Neural cell (in vitro differentiated cells): ENCODE measurements around the gene GNA12. TPM values are rescaled to one million over a fixed set of nuclear protein-coding genes. Genes with fewer than 3 reads are reported as not detected.

ENCODE experiments used
- H2AFZ ChIP-seq: fragments of 200-600, 300-800 bp; sonication (generic), shearing (Covaris generic); 2 replicates; pipeline ENCODE4 v1.6.0; 2014; ENCODE audit warnings: low read depth, mild to moderate bottlenecking, antibody characterized with exemption, low read length, moderate library complexity
- H3F3A ChIP-seq: fragments of 200-600 bp; shearing (Covaris generic); 2 replicates; pipeline ENCODE4 v1.6.1; 2016; ENCODE audit warnings: mild to moderate bottlenecking, moderate library complexity, mixed read lengths, antibody characterized with exemption, low read length; ENCODE audit not compliant: insufficient read depth, poor library complexity, severe bottlenecking
- H3K27ac ChIP-seq: fragments of 200-600, 300-800 bp; sonication (generic), shearing (Covaris generic); 2 replicates; pipeline ENCODE4 v1.5.1; 2014; ENCODE audit warnings: mild to moderate bottlenecking, low read length, moderate library complexity
- H3K27me3 ChIP-seq: fragments of 300-800, 200-600 bp; sonication (generic), shearing (Covaris generic); 2 replicates; pipeline ENCODE4 v1.6.0; 2014; ENCODE audit warnings: mild to moderate bottlenecking, low read depth, low read length, moderate library complexity; ENCODE audit not compliant: insufficient read depth
- H3K36me3 ChIP-seq: fragments of 300-800, 200-600 bp; sonication (generic), shearing (Covaris generic); 2 replicates; pipeline ENCODE4 v1.5.1; 2014; ENCODE audit warnings: mild to moderate bottlenecking, antibody characterized with exemption, low read length, moderate library complexity; ENCODE audit not compliant: insufficient read depth
- H3K4me2 ChIP-seq: fragments of 300-800, 200-600 bp; sonication (generic), shearing (Covaris generic); 2 replicates; pipeline ENCODE4 v1.6.0; 2014; ENCODE audit warnings: mild to moderate bottlenecking, low read length
- H3K4me3 ChIP-seq: fragments of 300-800, 200-600 bp; sonication (generic), shearing (Covaris generic); 2 replicates; pipeline ENCODE4 v1.5.1; 2014; ENCODE audit warnings: mild to moderate bottlenecking, low read length, moderate library complexity
- H3K79me2 ChIP-seq: fragments of 200-600 bp; shearing (Covaris generic); replicated peaks from 2 replicates; pipeline ENCODE4 v1.6.0; 2014; ENCODE audit warnings: mild to moderate bottlenecking, low read length, moderate library complexity; ENCODE audit not compliant: insufficient read depth
- H3K9ac ChIP-seq: fragments of 300-800, 200-600 bp; sonication (generic), shearing (Covaris generic); 2 replicates; pipeline ENCODE4 v1.6.1; 2016; ENCODE audit warnings: mild to moderate bottlenecking, low read length, mixed read lengths
- H3K9me2 ChIP-seq: fragments of 200-600 bp; shearing (Covaris generic); 2 replicates; pipeline ENCODE4 v1.6.1; 2016; ENCODE audit warnings: mild to moderate bottlenecking, low read length, mixed read lengths; ENCODE audit not compliant: insufficient read depth
- H3K9me3 ChIP-seq: fragments of 200-600, 300-800 bp; sonication (generic), shearing (Covaris generic); 2 replicates; pipeline ENCODE4 v1.6.1; 2016; ENCODE audit warnings: mild to moderate bottlenecking, mixed run types, low read length, moderate library complexity, mixed read lengths
- H4K20me1 ChIP-seq: fragments of 200-600 bp; shearing (Covaris generic); 2 replicates; pipeline ENCODE4 v1.6.1; 2016; ENCODE audit warnings: mild to moderate bottlenecking, mixed run types; ENCODE audit not compliant: insufficient read depth
- CTCF ChIP-seq: fragments of 450-650 bp; IDR thresholded peaks from 2 replicates; pipeline ENCODE4 v1.5.1; 2014; ENCODE audit warnings: antibody characterized with exemption, mild to moderate bottlenecking, moderate library complexity; ENCODE audit not compliant: poor library complexity, severe bottlenecking
- EP300 ChIP-seq: fragments of 450-650 bp; conservative IDR thresholded peaks from 2 replicates; pipeline ENCODE4 v1.6.1; 2014; ENCODE audit warnings: antibody characterized with exemption, mild to moderate bottlenecking, moderate library complexity; ENCODE audit not compliant: poor library complexity, severe bottlenecking
- EZH2 ChIP-seq: fragments of 200-600, 300-800 bp; shearing (Covaris generic), sonication (generic); IDR thresholded peaks from 2 replicates; pipeline ENCODE4 v1.6.1; 2014; ENCODE audit warnings: antibody characterized with exemption, low read length, borderline replicate concordance, mild to moderate bottlenecking; ENCODE audit not compliant: insufficient read depth, poor library complexity, severe bottlenecking
- MXI1 ChIP-seq: fragments of 450-650 bp; conservative IDR thresholded peaks from 2 replicates; pipeline ENCODE4 v1.6.1; 2014; ENCODE audit warnings: antibody characterized with exemption, mild to moderate bottlenecking; ENCODE audit not compliant: poor library complexity, severe bottlenecking
- POLR2AphosphoS5 ChIP-seq: IDR thresholded peaks from 2 replicates; pipeline ENCODE4 v1.6.1; 2012
- RAD21 ChIP-seq: fragments of 450-650 bp; conservative IDR thresholded peaks from 2 replicates; pipeline ENCODE4 v1.6.1; 2014; ENCODE audit warnings: antibody characterized with exemption, mild to moderate bottlenecking, moderate library complexity
- SMC3 ChIP-seq: fragments of 450-650 bp; conservative IDR thresholded peaks from 2 replicates; pipeline ENCODE4 v1.6.1; 2014; ENCODE audit warnings: antibody characterized with exemption, mild to moderate bottlenecking, moderate library complexity; ENCODE audit not compliant: poor library complexity
- TAF1 ChIP-seq: IDR thresholded peaks from 2 replicates; pipeline ENCODE4 v1.6.1; 2012; ENCODE audit warnings: low read depth
- polyA plus RNA-seq: library from polyadenylated mRNA; depleted of rRNA; stranded (reverse); fragments of >200 nt; gene quantifications from 2 replicates; pipeline ENCODE4 v1.2.3, GENCODE V29; 2014
- TF ChIP-seq, protein P1 (sequence below): IDR thresholded peaks from 2 replicates; pipeline ENCODE4 v1.6.1; 2012; ENCODE audit warnings: borderline replicate concordance

Gene GNA12
- polyA plus RNA-seq, 1 donor from 2014 or later, result 15.5 TPM

GRCh38 chr7:2880874-2881533, 36.9 kb upstream of the GNA12 start:
- no peaks in the 10 kb centered on the region for H3F3A ChIP-seq
- H2AFZ ChIP-seq, result no peak overlapping the region
- no peaks in the 10 kb centered on the region for H3K79me2 ChIP-seq
- no peaks in the 10 kb centered on the region for H3K27me3 ChIP-seq
- H3K9me3 ChIP-seq, result no peaks in the 10 kb centered on the region
- no peak overlapping the region for H3K4me3 ChIP-seq
- no peaks in the 10 kb centered on the region for H4K20me1 ChIP-seq
- H3K4me2 ChIP-seq, result no peak overlapping the region
- no peak overlapping the region for H3K27ac ChIP-seq
- no peak for TF ChIP-seq EP300
- TF ChIP-seq TAF1, result no peak
- no peak for TF ChIP-seq SMC3
- TF ChIP-seq RAD21, result no peak
- no peak for TF ChIP-seq MXI1
- no peak for TF ChIP-seq EZH2
- TF ChIP-seq, protein P1, sequence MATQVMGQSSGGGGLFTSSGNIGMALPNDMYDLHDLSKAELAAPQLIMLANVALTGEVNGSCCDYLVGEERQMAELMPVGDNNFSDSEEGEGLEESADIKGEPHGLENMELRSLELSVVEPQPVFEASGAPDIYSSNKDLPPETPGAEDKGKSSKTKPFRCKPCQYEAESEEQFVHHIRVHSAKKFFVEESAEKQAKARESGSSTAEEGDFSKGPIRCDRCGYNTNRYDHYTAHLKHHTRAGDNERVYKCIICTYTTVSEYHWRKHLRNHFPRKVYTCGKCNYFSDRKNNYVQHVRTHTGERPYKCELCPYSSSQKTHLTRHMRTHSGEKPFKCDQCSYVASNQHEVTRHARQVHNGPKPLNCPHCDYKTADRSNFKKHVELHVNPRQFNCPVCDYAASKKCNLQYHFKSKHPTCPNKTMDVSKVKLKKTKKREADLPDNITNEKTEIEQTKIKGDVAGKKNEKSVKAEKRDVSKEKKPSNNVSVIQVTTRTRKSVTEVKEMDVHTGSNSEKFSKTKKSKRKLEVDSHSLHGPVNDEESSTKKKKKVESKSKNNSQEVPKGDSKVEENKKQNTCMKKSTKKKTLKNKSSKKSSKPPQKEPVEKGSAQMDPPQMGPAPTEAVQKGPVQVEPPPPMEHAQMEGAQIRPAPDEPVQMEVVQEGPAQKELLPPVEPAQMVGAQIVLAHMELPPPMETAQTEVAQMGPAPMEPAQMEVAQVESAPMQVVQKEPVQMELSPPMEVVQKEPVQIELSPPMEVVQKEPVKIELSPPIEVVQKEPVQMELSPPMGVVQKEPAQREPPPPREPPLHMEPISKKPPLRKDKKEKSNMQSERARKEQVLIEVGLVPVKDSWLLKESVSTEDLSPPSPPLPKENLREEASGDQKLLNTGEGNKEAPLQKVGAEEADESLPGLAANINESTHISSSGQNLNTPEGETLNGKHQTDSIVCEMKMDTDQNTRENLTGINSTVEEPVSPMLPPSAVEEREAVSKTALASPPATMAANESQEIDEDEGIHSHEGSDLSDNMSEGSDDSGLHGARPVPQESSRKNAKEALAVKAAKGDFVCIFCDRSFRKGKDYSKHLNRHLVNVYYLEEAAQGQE, result no peak
- TF ChIP-seq CTCF, result no peak
- TF ChIP-seq POLR2AphosphoS5, result no peak
- no peaks in the 10 kb centered on the region for H3K9me2 ChIP-seq
- H3K36me3 ChIP-seq, result no peaks in the 10 kb centered on the region
- H3K9ac ChIP-seq, result no peak overlapping the region

DNA sequence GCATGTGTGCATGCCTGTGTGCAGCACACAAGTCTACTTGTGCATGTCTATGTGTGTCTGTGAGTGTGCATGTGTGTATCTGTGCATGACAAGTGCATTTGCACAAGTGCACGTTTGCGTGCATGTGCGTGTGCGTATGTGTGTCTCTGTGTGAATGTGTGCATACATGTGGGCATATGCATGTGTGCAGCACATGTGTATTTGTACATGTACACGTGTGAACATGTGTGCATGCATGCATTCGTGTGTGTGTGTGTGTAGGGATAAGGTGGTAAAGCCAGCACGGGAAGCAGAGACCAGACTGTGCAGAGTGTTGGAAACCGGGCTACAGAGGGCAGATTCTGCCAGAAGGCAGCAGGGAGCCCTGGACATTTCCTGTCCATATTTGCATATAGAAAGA, 35.9 kb upstream of the GNA12 start:
- Histone ChIP-seq H3K9me3 (no peaks in the 10 kb centered on the region), H3K9ac (no peak overlapping the region), H4K20me1 (no peaks in the 10 kb centered on the region), H3K4me3 (no peak overlapping the region), H3K27ac (no peak overlapping the region), H3K4me2 (no peak overlapping the region), H3K9me2 (no peaks in the 10 kb centered on the region), H3K36me3 (no peaks in the 10 kb centered on the region), H3K79me2 (no peaks in the 10 kb centered on the region), H3F3A (no peaks in the 10 kb centered on the region), H2AFZ (no peak overlapping the region), H3K27me3 (no peaks in the 10 kb centered on the region)
- TF ChIP-seq TAF1, result no peak
- TF ChIP-seq POLR2AphosphoS5, result no peak
- TF ChIP-seq, protein P1, result no peak
- TF ChIP-seq MXI1, result no peak
- no peak for TF ChIP-seq RAD21
- no peak for TF ChIP-seq SMC3
- TF ChIP-seq EP300, result no peak
- no peak for TF ChIP-seq EZH2
- TF ChIP-seq CTCF, result no peak
